Fibroblast of lung (primary cell): Measurements from ENCODE around the gene DEPDC1B. TPM values are rescaled to one million over a fixed set of nuclear protein-coding genes. Genes with fewer than 3 reads are reported as not detected.

Source experiments
- DNase-seq, 2 donors: peaks; one replicate each; pipeline versions ENCODE4 v3.0.0 to v3.0.0-alpha.2; 2010; ENCODE audit warnings: low read depth in 2 of 2
- H2AFZ ChIP-seq: 2 replicates; pipeline ENCODE4 v1.5.1; 2012; ENCODE audit warnings: low read length, control low read depth, inconsistent platforms
- H3K27ac ChIP-seq: 2 replicates; pipeline ENCODE4 v1.5.1; 2011; ENCODE audit warnings: low read length, control low read depth; ENCODE audit not compliant: insufficient read depth
- H3K27me3 ChIP-seq: 2 replicates; pipeline ENCODE4 v1.5.1; 2011; ENCODE audit warnings: mild to moderate bottlenecking, low read length; ENCODE audit not compliant: control insufficient read depth, insufficient read depth
- H3K36me3 ChIP-seq: 2 replicates; pipeline ENCODE4 v1.5.1; 2011; ENCODE audit warnings: low read length; ENCODE audit not compliant: control insufficient read depth, insufficient read depth
- H3K4me1 ChIP-seq: 2 replicates; pipeline ENCODE4 v1.5.1; 2011; ENCODE audit warnings: low read length; ENCODE audit not compliant: control insufficient read depth, insufficient read depth; ENCODE audit errors: extremely low read depth
- H3K4me2 ChIP-seq: 2 replicates; pipeline ENCODE4 v1.5.1; 2011; ENCODE audit warnings: low read length, control low read depth; ENCODE audit not compliant: insufficient read depth; ENCODE audit errors: extremely low read depth
- H3K4me3 ChIP-seq, 4 experiments: fragments of 200-600 bp in 1 of 4; sonication (generic) in 1 of 4; replicated peaks in 1 of 4; 2 replicates each; pipeline ENCODE4 v1.5.1; 2011 to 2016; ENCODE audit warnings: low read length in 4 of 4, low read depth in 3 of 4, mild to moderate bottlenecking in 3 of 4, control low read depth in 2 of 4, inconsistent platforms in 1 of 4, mixed read lengths in 1 of 4; ENCODE audit not compliant: insufficient read depth in 1 of 4; ENCODE audit errors: control extremely low read depth in 1 of 4
- H3K79me2 ChIP-seq: 2 replicates; pipeline ENCODE4 v1.5.1; 2012; ENCODE audit warnings: mild to moderate bottlenecking, low read length, inconsistent platforms; ENCODE audit not compliant: control insufficient read depth, insufficient read depth
- H3K9ac ChIP-seq: 2 replicates; pipeline ENCODE4 v1.5.1; 2011; ENCODE audit warnings: mild to moderate bottlenecking, low read length, control low read depth; ENCODE audit not compliant: insufficient read depth
- H3K9me3 ChIP-seq: 2 replicates; pipeline ENCODE4 v1.5.1; 2012; ENCODE audit warnings: low read depth, low read length; ENCODE audit not compliant: control insufficient read depth, insufficient read depth
- H4K20me1 ChIP-seq: 2 replicates; pipeline ENCODE4 v1.5.1; 2011; ENCODE audit warnings: low read length; ENCODE audit not compliant: control insufficient read depth, insufficient read depth; ENCODE audit errors: extremely low read depth
- CTCF ChIP-seq, 2 donors: IDR thresholded peaks in 1 of 2; conservative IDR thresholded peaks in 1 of 2; 1 replicate in 1 of 2; 2 replicates in 1 of 2; pipeline ENCODE4 v1.5.1; 2011 to 2012; ENCODE audit warnings: low read length in 2 of 2, control low read depth in 1 of 2, inconsistent platforms in 1 of 2, low read depth in 1 of 2, mild to moderate bottlenecking in 1 of 2
- EZH2 ChIP-seq: IDR thresholded peaks from 2 replicates; pipeline ENCODE4 v1.5.1; 2012; ENCODE audit warnings: low read length, control low read depth, mild to moderate bottlenecking; ENCODE audit errors: missing control alignments
- polyA plus RNA-seq, 2 donors: library from polyadenylated mRNA; depleted of rRNA in 1 of 2; stranded (reverse) in 1 of 2; unstranded in 1 of 2; fragments of >200 nt; gene quantifications; 2 replicates each; pipeline ENCODE4 v1.2.1, GENCODE V29; 2011 to 2012; ENCODE audit warnings: missing spikeins in 1 of 2
- total RNA-seq: library from RNA; depleted of rRNA; stranded (reverse); fragments of >200 nt; gene quantifications from 2 replicates; pipeline ENCODE4 v1.2.1, GENCODE V29; 2014

The DEPDC1B gene
- total and polyA plus RNA-seq, 2 donors (not counting 1 experiment from before 2014, with no cell fraction given) = 2.5 to 3.2 TPM

DNA sequence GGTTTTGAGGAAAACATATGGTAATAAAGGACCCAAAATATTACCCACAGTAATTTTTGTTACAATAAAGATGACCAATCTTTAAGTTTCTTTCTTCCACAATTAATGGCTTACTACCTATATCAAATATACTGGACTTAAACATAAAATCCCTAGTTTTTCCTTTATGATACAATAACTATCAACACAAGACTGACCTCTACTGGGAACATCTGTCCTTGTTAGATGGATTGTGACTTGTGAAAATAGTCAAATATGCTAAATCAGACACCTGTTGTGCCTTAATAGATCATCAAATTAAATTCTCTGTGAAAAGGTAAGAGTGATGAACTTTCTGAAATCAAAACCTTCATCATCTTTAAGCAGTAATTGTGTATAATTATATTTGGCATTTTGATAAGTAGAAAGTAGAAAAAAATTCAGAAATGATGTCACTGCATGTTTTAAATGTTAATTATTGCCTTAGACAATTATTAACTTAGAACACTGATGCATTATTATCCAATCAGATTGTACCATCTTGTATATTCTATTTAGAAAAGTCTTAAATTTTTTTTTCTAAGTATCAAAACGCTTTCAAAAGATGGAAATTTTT, 113.6 kb downstream of the DEPDC1B start:
- Histone ChIP-seq H3K4me1 (no peaks in the 10 kb centered on the region), H3K9ac (no peak overlapping the region), H3K9me3 (no peaks in the 10 kb centered on the region), H3K4me3 (no peak overlapping the region), H4K20me1 (no peaks in the 10 kb centered on the region), H3K4me2 (no peak overlapping the region), H2AFZ (no peak overlapping the region), H3K36me3 (no peaks in the 10 kb centered on the region), H3K79me2 (no peaks in the 10 kb centered on the region), H3K27me3 (no peaks in the 10 kb centered on the region), H3K27ac (no peak overlapping the region)
- no peak for TF ChIP-seq EZH2
- TF ChIP-seq CTCF (conservative IDR thresholded peaks at IDR 0.05 in 1 of 2, IDR thresholded peaks at IDR 0.05 in 1 of 2; ENCODE audit: low read depth in 1 of 2, low read length in 2 of 2) = peak in 1 of 2 donors; percentile 36
- DNase-seq = peak; percentile 23 to 55

DNA sequence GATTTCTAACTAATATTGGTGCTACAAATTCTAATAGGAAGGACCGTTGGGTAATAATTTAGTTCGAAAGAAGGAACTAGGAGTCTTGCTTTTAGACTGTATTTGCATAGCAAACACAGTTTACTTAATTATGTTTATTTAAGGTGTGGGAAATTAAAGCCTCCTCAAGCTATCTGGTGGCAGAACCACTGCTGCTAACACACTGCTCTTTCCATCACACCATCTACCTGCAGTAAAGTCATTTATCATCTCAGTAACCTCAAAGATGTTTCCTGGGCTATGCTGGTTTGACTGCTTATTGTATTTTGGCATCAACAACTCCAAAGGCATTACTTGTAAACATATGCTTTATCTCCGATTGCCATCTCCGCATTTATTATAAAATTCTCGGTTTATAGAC, 114.3 kb downstream of the DEPDC1B start:
- Histone ChIP-seq H3K9me3 (no peaks in the 10 kb centered on the region), H3K27me3 (no peaks in the 10 kb centered on the region), H3K9ac (no peak overlapping the region), H3K4me2 (no peak overlapping the region), H3K36me3 (no peaks in the 10 kb centered on the region), H3K27ac (no peak overlapping the region), H3K4me1 (no peaks in the 10 kb centered on the region), H2AFZ (no peak overlapping the region), H4K20me1 (no peaks in the 10 kb centered on the region), H3K4me3 (no peak overlapping the region), H3K79me2 (no peaks in the 10 kb centered on the region)
- DNase-seq = no peak
- no peak for TF ChIP-seq EZH2
- no peak for TF ChIP-seq CTCF (conservative IDR thresholded peaks at IDR 0.05 in 1 of 2, IDR thresholded peaks at IDR 0.05 in 1 of 2; ENCODE audit: low read depth in 1 of 2, low read length in 2 of 2)

GRCh38 chr5:60584304-60584703, 115.7 kb downstream of the DEPDC1B start:
- H4K20me1 ChIP-seq = no peaks in the 10 kb centered on the region
- H3K79me2 ChIP-seq = no peaks in the 10 kb centered on the region
- TF ChIP-seq CTCF (conservative IDR thresholded peaks at IDR 0.05 in 1 of 2, IDR thresholded peaks at IDR 0.05 in 1 of 2; ENCODE audit: low read depth in 1 of 2, low read length in 2 of 2) (no peak), EZH2 (no peak)
- no peaks in the 10 kb centered on the region for H3K9me3 ChIP-seq
- no peak overlapping the region for H3K4me2 ChIP-seq
- no peak overlapping the region for H3K27ac ChIP-seq
- no peak overlapping the region for H3K4me3 ChIP-seq
- H3K4me1 ChIP-seq = no peaks in the 10 kb centered on the region
- no peak for DNase-seq
- no peaks in the 10 kb centered on the region for H3K27me3 ChIP-seq
- H2AFZ ChIP-seq = no peak overlapping the region
- H3K36me3 ChIP-seq = no peaks in the 10 kb centered on the region
- no peak overlapping the region for H3K9ac ChIP-seq
